ENCODE data around the gene GOLGA8B. TPM values are rescaled to one million over a fixed set of nuclear protein-coding genes. Genes with fewer than 3 reads are reported as not detected.

The GOLGA8B gene
- total RNA-seq, 1 experiment from 2014 or later: 42.1 TPM

DNA sequence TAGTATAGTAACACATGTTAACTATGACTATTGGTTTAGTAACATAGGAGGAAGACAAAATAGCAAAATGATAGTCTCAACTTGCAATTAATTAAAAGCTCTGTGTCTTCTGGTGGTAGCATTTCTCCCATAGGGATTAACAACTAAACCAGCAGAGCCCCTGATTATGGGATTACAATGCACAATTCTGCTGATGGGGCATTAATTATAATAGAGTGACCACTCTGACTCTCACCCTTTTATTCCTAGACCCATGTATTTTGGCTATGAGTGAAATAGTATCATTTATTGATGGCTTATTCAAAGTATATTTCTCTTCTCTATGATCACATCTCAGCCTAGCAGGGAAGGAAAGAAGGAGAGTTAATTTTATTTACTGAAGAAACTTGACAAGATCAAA is 17.5 kb upstream of the GOLGA8B start:
- H3T11ph ChIP-seq (ENCODE audit: low read length): no peak overlapping the region
- H2AFZ ChIP-seq (ENCODE audit: low read length): no peak overlapping the region
- no peak overlapping the region for H3K4me3 Mint-ChIP-seq
- no peaks in the 10 kb centered on the region for H3K4me1 Mint-ChIP-seq
- H3K9me3 Mint-ChIP-seq: no peaks in the 10 kb centered on the region
- H4K8ac ChIP-seq (replicated peaks; ENCODE audit: insufficient read length, low read depth, low read length): no peak overlapping the region
- no peak overlapping the region for H3K4me2 ChIP-seq (ENCODE audit: insufficient read depth, insufficient read length, low read length)
- no peak overlapping the region for H2BK120ac ChIP-seq (ENCODE audit: low read depth, low read length, poor library complexity, severe bottlenecking)
- no peak overlapping the region for H2BK20ac ChIP-seq (ENCODE audit: low read depth, low read length, poor library complexity, severe bottlenecking)
- no peak overlapping the region for H3K23ac ChIP-seq (ENCODE audit: insufficient read length, low read depth, low read length)
- H3K23me2 ChIP-seq (ENCODE audit: insufficient read length, low read depth, low read length, poor library complexity, severe bottlenecking): no peaks in the 10 kb centered on the region
- no peak overlapping the region for H3K18ac ChIP-seq (ENCODE audit: insufficient read length, low read depth, low read length)
- no peak overlapping the region for H3K9ac ChIP-seq (ENCODE audit: extremely low read depth, insufficient read length, low read length)
- no peak overlapping the region for H3K27ac Mint-ChIP-seq
- no peaks in the 10 kb centered on the region for H3K27me3 ChIP-seq (ENCODE audit: insufficient read depth, low read length)
- H2BK12ac ChIP-seq (ENCODE audit: insufficient read length, low read depth, low read length): no peak overlapping the region
- peaks cover 2% of the 10 kb centered on the region; the same call in 1 of the 2 replicates for H3K27me3 Mint-ChIP-seq (ENCODE audit: low read depth)
- no peak overlapping the region for H3K27ac ChIP-seq (ENCODE audit: insufficient read length, low read depth, low read length)
- no peak overlapping the region for H2BK15ac ChIP-seq (ENCODE audit: low read depth, low read length)
- H3K79me2 ChIP-seq (ENCODE audit: insufficient read depth, low read length): no peaks in the 10 kb centered on the region
- H4K91ac ChIP-seq (ENCODE audit: insufficient read length, low read depth, low read length): no peak overlapping the region
- DNase-seq: no peak
- H3K79me1 ChIP-seq (ENCODE audit: insufficient read depth, low read depth, low read length, poor library complexity, severe bottlenecking): no peaks in the 10 kb centered on the region
- H3K9me3 ChIP-seq (ENCODE audit: control insufficient read depth, low read depth, low read length): no peaks in the 10 kb centered on the region
- H3K4ac ChIP-seq (ENCODE audit: low read depth, low read length): no peak overlapping the region
- H2BK5ac ChIP-seq (ENCODE audit: insufficient read length, low read length): no peak overlapping the region
- no peaks in the 10 kb centered on the region for H4K20me1 ChIP-seq (ENCODE audit: control insufficient read depth, insufficient read depth, insufficient read length)
- TF ChIP-seq, protein P1, sequence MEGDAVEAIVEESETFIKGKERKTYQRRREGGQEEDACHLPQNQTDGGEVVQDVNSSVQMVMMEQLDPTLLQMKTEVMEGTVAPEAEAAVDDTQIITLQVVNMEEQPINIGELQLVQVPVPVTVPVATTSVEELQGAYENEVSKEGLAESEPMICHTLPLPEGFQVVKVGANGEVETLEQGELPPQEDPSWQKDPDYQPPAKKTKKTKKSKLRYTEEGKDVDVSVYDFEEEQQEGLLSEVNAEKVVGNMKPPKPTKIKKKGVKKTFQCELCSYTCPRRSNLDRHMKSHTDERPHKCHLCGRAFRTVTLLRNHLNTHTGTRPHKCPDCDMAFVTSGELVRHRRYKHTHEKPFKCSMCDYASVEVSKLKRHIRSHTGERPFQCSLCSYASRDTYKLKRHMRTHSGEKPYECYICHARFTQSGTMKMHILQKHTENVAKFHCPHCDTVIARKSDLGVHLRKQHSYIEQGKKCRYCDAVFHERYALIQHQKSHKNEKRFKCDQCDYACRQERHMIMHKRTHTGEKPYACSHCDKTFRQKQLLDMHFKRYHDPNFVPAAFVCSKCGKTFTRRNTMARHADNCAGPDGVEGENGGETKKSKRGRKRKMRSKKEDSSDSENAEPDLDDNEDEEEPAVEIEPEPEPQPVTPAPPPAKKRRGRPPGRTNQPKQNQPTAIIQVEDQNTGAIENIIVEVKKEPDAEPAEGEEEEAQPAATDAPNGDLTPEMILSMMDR (conservative IDR thresholded peaks at IDR 0.05): no peak
- H4K5ac ChIP-seq (ENCODE audit: insufficient read length, low read depth, low read length): no peak overlapping the region
- H3K4me1 ChIP-seq (ENCODE audit: insufficient read depth, low read length): no peaks in the 10 kb centered on the region
- no peak overlapping the region for H2AK5ac ChIP-seq (ENCODE audit: insufficient read length, low read length)
- no peaks in the 10 kb centered on the region for H3K36me3 Mint-ChIP-seq (ENCODE audit: insufficient read depth in 1 of 3, low read depth in 3 of 3)
- H3K14ac ChIP-seq (ENCODE audit: insufficient read depth, low read length): no peak overlapping the region
- no peak overlapping the region for H3K56ac ChIP-seq (ENCODE audit: insufficient read length, low read depth, low read length)
